Nephron progenitor cell (in vitro differentiated cells): ENCODE measurements around the gene RAD51.

ENCODE experiments used
- DNase-seq: peaks from one replicate; pipeline ENCODE4 v3.0.0; 2021
- H3K27ac Mint-ChIP-seq: 2 replicates; pipeline ENCODE4 v1.8.0; 2021; ENCODE audit warnings: mild to moderate bottlenecking, moderate library complexity, mixed read lengths
- H3K27me3 Mint-ChIP-seq: 2 replicates; pipeline ENCODE4 v1.8.0; 2021; ENCODE audit warnings: mild to moderate bottlenecking, low read depth, mixed read lengths; ENCODE audit not compliant: poor library complexity
- H3K36me3 Mint-ChIP-seq: 2 replicates; pipeline ENCODE4 v1.8.0; 2021; ENCODE audit warnings: low read depth, mixed read lengths
- H3K4me1 Mint-ChIP-seq: 2 replicates; pipeline ENCODE4 v1.8.0; 2021; ENCODE audit warnings: mixed read lengths
- H3K4me3 Mint-ChIP-seq: 2 replicates; pipeline ENCODE4 v1.8.0; 2021; ENCODE audit warnings: mild to moderate bottlenecking, moderate library complexity, mixed read lengths
- H3K9me3 Mint-ChIP-seq: 2 replicates; pipeline ENCODE4 v1.8.0; 2021; ENCODE audit warnings: mild to moderate bottlenecking, moderate library complexity, mixed read lengths
- CTCF ChIP-seq: fragments of 200-600 bp; sonication (generic); IDR thresholded peaks from 2 replicates; pipeline ENCODE4 v1.5.0; 2021; ENCODE audit warnings: antibody characterized with exemption

RAD51 gene

GRCh38 chr15:40766906-40767837 lies 72.2 kb downstream of the RAD51 start:
- Mint-ChIP-seq H3K27ac (no peak overlapping the region), H3K4me1 (peaks cover 54% of the 10 kb centered on the region), H3K36me3 (no peaks in the 10 kb centered on the region), H3K4me3 (no peak overlapping the region), H3K9me3 (no peaks in the 10 kb centered on the region), H3K27me3 (peaks cover 5% of the 10 kb centered on the region)
- TF ChIP-seq CTCF: no peak
- no peak for DNase-seq

DNA sequence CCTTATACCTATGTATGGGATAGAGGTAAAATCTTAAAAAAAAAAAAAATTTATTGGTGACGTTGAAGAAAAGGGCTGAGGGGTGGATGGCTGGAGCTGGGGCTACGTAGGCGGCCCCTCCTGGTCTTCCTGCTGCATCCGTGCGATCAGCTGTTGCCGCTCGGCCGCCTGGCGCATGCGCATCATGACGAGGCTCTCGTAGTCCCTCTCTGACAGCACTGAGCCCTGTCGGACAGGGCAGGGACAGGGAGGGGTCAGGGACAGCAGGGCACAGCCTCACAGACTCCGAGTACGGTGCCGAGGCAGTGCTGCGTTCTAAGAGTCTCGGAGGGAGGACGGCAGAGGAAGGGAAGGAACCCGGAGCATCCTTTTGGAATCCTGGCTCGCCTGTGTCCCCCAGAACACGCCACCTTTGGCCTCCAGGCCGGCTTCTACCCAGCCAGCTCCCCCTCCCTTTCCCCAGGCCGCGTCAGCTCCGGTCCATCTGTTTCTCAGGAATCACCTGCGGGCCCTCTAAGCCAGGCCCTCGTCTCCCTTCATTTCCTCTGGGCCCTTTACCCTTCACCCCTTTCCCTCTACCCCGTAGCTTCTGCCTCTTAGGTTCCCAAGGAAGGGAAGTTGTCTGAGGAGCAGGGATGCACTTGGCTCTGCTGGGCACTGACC lies 73.0 kb downstream of the RAD51 start:
- TF ChIP-seq CTCF: no peak
- H3K36me3 Mint-ChIP-seq: no peaks in the 10 kb centered on the region
- no peaks in the 10 kb centered on the region for H3K27me3 Mint-ChIP-seq
- H3K4me1 Mint-ChIP-seq: peaks cover 47% of the 10 kb centered on the region
- H3K9me3 Mint-ChIP-seq: no peaks in the 10 kb centered on the region
- DNase-seq: no peak
- H3K4me3 Mint-ChIP-seq: no peak overlapping the region
- no peak overlapping the region for H3K27ac Mint-ChIP-seq

GRCh38 chr15:40768521-40769273 lies 73.7 kb downstream of the RAD51 start:
- peaks cover 40% of the 10 kb centered on the region for H3K4me1 Mint-ChIP-seq
- H3K4me3 Mint-ChIP-seq: no peak overlapping the region
- no peak for DNase-seq
- TF ChIP-seq CTCF: no peak
- no peaks in the 10 kb centered on the region for H3K27me3 Mint-ChIP-seq
- no peaks in the 10 kb centered on the region for H3K36me3 Mint-ChIP-seq
- H3K27ac Mint-ChIP-seq: no peak overlapping the region
- H3K9me3 Mint-ChIP-seq: no peaks in the 10 kb centered on the region

DNA sequence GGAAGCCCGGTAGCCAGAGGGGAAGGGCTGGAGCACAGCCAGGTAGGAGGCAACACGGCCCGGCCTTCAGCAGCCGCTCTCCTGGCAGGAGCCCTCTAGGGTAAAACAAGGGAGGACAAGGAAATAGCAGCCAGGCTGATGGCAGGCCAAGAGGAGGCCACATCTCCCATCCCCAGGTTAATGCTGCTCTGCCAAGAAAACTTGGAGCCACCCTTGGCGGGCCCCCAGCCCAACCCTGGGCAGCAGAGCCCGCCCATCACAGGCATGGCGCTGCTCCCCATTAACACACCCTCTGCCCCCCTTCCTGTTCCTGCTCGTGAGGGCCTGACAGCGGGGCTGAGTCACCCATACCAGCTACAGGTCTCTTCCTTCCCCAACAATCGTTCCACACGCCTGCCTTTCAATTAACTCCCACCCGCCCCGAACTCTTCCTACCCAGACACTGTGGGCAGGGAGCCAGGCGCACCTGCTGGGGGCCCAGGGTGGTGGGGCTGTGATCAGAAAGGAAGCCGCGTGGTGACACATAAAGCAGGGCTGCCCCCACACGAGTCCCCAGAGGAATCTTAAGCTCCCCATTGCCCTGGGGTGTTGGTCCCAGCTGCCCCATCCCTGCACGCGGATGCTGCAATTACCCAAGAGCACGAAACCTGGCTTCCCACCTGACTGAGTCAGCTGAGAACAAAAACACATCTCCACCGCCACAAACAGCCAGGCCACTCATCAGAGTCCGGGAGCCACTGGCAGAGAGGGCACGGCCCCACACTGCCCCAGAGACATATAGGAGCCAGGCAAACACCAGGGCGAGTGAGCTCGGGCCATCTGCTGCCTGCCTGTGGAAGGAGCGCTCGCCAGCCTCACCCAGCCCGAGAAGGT lies 74.5 kb downstream of the RAD51 start, which contains the start of gene C15orf62:
TSS of gene C15orf62 (plus strand) at position 707 of the 873 bp plus-strand sequence. CDS start 516 bp downstream, outside the sequence.
- peaks cover 3% of the 10 kb centered on the region for H3K36me3 Mint-ChIP-seq
- no peak for DNase-seq
- H3K27me3 Mint-ChIP-seq: no peaks in the 10 kb centered on the region
- H3K4me1 Mint-ChIP-seq: peaks cover 37% of the 10 kb centered on the region
- peak within 1 kb of the TSS; percentile 81 for H3K27ac Mint-ChIP-seq
- TF ChIP-seq CTCF: no peak
- no peak within 1 kb of the TSS for H3K4me3 Mint-ChIP-seq
- no peaks in the 10 kb centered on the region for H3K9me3 Mint-ChIP-seq

DNA sequence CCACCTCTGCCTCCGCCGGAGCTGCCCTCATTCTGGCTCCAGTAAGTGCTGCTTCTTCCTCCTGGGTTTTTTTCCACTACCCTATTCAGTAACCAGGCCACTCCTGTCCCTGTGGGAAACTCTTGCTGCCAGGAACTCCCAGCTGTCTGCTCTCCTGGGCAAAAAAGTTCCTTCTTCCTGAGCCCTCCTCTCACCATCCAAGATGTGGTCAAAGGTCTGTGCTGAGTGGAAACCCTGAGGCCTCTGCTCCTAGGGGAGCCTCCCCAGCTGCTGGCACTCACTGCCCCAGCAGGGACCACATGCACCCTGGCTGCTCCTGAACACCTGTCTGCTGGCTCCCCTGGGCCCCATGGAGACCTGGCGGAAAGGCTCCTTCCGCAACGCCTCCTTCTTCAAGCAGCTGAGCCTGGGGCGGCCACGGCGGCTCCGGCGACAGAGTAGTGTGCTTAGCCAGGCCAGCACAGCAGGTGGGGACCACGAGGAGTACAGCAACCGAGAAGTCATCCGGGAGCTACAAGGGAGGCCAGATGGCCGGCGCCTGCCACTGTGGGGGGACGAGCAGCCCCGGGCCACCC lies 75.3 kb downstream of the RAD51 start:
- Mint-ChIP-seq H3K27ac (peak overlapping the region; percentile 81), H3K4me1 (peaks cover 30% of the 10 kb centered on the region), H3K4me3 (no peak overlapping the region), H3K9me3 (no peaks in the 10 kb centered on the region), H3K36me3 (peaks cover 8% of the 10 kb centered on the region), H3K27me3 (no peaks in the 10 kb centered on the region)
- no peak for TF ChIP-seq CTCF
- DNase-seq: no peak
